Activated CD8-positive, alpha-beta memory T cell treated with anti-CD3 and anti-CD28 coated beads, Interleukin-2, amount 50 U/mL, for 48 hours (primary cell): ENCODE results near the gene NDRG3.
"Not testable (repeated sequence)": the region's sequence is repeated elsewhere in the genome, so short reads cannot be mapped to it uniquely, and the experiment has no call there.

Experiments
- DNase-seq: peaks from one replicate; pipeline ENCODE4 v3.0.0-alpha.2; 2020

The NDRG3 gene

DNA sequence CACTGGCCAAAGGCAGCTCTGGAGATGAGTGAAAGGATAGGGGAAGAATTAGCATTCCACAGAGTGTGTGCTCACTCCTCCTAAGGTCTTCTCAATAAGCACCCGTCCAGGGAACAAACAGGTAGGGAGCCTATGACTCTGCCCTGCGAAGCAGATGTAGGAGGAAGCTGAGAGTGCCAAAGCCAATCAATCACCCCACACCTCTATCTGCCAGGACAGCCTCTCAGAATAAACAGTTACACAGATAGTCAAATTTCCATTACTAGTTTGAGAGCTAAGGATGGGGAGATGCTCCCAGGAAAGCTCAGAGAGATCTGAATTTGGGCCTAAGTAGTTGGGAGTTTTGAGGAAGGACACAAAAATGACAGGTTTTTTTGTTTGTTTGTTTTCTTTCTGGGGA is 59.4 kb downstream of the NDRG3 start:
- no peak for DNase-seq

DNA sequence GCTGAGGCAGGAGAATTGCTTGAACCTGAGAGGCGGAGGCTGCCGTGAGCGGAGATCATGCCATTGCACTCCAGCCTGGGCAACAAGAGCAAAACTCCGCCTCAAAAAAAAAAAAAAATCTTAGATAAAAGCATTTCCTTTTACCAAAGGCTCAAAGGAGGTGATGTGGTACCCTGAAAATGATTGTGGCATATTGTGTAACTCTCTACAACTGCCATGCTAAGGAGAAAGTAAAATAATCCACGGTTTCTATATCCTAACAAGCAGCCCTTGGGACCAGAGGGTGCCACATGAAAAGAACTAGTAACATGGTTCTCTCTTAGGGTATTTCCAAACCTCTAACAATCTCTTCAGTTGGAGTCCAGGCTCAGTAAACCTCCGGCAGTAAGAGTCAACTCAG is 61.1 kb downstream of the NDRG3 start:
- DNase-seq, result no peak

DNA sequence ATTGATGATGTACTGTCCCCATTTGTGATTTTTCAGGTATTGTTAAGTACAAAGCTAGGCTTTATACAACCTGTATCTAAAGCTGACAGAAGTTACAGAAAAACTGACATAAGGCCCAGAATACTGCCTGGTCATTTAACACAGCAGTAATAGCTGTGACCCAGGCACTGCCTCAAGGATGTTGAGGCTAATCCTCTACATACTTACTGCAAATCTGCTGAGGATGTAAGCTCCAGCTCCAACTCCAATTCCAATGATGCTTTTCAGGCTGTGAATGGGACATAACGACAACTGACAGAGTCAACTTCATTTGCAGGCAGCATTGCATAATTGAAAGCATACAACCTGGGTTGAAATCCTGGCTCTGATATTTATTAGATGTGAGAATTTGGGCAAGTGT is 63.6 kb downstream of the NDRG3 start:
- no peak for DNase-seq

DNA sequence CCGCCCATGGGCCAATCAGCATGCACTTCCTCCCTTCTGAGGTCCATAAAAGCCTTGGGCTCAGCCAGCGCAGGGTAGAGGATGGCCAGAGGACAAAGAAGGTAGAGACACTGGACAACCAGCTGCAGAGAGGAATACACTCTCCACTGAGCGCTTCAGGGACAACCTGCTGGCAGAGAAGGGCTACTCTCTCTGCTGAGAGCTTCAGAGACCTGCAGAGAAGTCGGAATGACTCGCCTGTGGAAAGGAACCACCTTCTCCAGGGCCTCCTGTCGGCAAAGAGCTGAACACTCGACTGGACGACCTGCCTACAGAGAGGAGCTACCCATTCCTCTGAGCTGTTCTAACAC is 68.5 kb downstream of the NDRG3 start:
- DNase-seq, result no peak

DNA sequence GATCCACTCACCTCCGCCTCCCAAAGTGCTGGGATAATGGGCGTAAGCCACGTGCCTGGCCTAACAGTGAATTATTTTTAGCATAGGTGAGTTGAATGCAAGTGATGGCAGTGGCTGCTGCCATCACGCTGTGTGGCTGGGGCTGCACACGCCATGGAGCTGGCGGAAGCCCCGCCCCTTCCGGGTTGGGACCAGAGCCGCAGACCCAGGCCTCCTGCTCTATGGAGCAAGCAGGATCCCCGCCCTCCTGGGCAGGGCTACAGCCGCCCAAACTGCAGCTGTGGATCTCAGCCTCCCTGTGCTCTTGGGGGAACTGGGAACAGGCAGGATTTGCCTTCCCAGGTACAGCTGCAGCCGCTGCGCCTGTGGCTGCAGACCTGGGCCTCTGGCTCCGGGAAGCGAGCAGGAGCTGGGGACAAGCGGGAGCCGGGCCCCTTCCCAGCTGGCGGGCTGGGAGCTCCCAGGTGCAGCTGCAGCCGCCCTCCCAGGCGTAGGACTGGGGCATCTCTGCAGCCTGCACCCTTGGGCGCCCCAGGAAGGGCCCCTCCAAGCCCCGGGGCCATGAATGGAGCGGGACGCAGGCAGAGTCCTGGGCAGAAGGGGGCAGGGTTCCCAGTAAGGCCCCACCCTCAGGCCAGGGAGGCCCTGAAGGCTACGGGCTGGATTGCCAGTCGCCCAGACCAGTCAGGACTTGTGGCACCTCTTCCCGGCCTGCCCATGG is 69.0 kb downstream of the NDRG3 start:
- DNase-seq, result no peak

DNA sequence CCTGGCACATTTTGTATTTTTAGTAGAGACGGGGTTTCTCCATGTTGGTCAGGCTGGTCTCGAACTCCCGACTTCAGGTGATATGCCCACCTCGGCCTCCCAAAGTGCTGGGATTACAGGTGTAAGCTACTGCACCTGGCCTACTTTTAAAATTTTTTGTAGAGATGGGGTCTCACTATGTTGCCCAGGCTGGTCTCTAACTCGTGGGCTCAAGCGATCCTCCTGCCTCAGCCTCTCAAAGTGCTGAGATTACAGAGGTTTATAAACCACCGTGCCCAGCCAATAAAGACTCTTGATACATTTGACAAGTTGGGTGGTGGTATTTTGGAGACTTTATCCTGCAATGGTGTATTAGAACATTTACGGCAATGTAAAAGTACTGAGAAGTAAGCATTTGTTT is 70.3 kb downstream of the NDRG3 start:
- not testable (repeated sequence) for DNase-seq

DNA sequence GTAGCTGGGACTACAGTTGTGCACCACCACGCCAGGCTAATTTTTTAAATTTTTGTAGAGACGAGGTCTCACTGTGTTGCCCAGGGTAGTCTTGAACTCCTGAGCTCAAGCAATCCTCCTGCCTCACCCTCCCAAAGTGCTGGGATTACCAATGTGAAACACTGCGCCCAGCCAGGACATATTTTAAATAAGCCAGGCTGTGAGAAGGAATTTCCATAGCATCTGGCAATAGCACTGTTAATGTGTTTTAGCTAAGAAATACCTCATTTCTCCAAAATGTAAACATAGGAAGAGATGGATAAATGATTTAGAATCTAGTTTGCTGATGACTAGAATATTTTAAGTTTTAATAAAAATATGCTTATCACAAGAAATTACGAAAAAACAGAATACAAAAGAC is 72.9 kb downstream of the NDRG3 start:
- no peak for DNase-seq

DNA sequence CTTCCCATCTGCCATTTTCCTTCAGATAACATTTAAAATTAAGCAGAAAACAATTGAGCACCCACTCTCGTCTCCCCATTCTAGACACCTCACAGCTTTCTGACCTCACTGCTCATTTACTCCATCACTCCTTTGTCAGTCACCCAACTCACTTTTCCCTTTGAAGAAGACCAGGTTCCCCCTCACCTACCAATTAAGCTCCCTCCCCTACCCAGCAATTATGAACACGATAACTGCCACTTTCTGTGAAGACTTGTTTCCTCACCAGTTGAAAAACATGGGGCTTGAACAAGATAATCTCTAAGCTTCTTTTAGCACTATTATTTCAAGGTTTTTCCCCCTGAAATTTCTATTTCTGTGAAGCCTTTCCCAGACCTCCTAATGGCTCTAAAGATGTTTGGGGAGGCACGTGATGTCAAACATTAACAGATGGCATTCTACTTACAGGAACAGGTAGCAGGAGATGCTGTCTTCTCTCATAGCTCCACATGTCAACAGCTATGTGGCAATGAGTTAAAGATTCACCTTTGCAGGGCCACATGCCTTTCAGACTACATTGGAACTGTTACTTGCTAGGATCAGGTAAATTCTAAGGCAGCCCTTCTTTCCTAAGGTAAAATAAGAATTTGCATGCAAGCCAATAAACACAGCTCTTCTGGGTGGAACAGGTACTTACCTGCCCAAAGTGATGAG is 75.1 kb downstream of the NDRG3 start:
- DNase-seq, result no peak

DNA sequence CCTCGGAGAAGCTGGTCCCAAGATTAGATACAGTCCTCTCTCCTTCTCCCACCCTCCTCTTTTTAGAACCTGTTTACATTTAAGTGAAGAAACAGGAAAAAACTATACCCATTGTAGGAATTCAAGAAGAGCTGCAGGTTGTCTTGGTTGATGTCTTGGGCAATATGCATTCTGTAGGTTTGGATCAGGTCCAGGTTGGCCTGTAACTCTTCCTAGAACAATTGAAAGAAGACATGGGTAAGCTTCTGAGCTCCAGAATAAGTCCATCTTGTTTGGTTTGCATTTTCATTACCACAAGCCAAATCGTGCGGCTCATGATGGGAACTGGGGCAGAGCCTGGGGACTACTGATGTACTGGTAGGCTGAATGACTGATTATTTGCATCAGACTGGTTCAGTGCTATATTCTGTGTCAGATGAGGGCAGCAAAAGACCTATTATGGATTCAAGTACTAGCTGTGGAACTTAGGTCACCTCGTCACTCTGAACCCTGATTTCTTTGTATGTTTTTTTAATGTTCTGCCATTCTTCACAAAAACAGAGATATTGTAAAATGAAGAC is 79.6 kb downstream of the NDRG3 start:
- DNase-seq, result no peak

DNA sequence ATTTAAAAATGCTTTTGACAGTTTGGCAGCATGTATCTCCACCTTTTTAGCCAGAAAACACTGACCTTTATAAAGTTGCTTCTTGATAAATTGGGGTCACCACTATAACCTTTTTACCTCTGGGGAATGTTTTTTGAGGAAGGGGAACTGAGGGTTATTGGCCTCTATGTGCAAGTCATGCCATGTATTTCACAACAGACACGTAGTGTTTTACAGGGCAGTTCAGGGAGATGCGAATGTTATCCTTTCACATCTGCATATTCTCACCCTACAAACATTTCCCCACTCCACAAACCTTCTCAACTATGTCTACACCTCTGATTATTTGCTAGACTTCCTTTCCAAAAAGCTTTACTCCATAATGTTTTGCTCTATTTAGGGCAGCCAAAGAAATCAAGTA is 82.9 kb downstream of the NDRG3 start:
- DNase-seq, result no peak

DNA sequence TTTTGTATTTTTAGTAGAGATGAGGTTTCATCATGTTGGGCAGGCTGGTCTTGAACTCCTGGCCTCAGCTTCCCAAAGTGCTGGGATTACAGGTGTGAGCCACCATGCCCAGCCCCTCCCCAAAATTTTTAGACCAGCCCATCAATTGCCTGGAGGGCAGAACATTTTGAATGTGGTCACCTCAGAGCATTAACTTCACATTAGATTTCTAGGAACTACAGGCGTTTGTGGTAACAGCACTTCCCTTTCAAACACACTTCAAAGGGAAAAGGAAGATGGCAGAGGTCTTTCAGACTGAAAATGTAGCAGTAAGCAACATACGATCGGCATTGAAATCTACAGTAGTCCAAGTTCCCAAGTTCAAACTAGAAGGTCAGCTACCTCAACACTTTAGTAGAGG is 87.6 kb downstream of the NDRG3 start:
- DNase-seq, result no peak

DNA sequence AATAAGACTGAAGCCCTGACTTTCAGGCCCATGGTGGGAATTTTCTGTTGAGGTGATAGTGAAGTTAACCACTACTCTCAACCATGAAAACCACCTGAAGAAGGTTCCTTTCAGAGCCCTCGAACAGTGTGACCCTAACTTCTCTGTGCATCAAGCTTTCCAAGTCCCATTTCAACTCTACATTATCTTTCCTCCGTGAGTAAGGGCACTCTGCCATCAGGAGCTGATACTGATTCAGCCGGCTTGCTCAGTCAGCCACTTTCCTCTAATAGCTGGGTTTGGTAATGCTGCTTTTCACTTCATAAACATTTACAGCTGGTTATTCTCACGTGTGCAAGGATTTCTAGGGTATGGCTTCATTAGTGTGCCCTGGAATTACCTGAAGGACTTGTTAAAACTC is 89.2 kb downstream of the NDRG3 start:
- DNase-seq, result no peak

DNA sequence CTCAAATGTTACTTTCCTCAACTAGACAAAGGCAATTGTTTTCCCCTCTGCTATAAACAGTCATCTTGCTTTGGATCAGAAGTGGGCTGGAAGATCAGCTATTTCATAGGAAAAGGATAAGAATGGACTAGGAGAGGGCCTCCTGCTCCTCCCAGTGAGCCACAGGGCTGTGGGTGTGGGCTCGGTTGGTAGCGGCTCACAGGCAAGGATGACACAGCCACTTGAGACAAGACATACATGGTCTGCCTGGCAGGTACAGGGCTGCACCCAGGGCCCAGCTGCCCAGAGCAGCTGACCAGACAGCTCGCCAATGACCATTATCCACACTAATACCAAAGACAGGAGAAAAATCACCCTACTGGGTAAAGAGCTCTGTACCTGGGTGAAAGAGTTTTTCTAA is 90.9 kb downstream of the NDRG3 start:
- no peak for DNase-seq

DNA sequence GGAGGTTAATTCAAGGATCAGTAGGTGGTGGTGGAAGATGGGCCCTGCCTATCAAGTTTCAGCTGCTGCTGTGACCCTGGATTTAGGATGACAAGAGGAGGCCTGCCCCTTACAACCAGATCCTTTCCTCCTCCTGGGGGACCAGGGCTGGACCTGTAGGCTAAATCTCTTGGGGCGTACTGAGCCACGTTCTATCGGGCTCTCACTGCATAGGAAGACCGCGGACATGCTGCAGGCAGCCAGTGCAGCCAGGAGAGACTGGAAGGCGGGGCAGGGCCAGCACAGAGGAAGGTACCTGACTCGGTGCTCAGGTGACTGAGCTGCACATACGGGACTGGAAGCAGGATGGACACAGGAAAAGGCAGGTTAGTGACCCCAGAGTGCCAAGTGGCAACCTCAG is 91.4 kb downstream of the NDRG3 start:
- DNase-seq, result no peak

DNA sequence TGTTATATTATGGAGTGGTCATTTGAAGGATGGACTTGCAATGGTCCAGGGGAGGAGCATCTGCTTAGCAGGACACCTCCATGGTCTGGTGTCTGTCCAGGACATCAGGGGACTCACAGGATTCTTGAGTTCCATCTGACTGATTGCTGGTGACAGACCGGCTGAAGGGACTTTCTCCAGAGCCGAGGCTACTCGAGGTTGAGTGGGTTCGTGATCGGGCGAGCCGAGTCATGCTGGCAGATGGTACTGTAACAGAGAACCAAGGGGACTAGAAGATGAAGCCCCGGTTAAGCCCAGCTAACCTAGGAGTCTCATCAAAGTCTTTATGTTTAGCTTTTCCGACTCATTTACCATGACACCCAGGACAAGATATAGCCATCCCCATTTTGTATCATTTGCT is 92.4 kb downstream of the NDRG3 start:
- no peak for DNase-seq

DNA sequence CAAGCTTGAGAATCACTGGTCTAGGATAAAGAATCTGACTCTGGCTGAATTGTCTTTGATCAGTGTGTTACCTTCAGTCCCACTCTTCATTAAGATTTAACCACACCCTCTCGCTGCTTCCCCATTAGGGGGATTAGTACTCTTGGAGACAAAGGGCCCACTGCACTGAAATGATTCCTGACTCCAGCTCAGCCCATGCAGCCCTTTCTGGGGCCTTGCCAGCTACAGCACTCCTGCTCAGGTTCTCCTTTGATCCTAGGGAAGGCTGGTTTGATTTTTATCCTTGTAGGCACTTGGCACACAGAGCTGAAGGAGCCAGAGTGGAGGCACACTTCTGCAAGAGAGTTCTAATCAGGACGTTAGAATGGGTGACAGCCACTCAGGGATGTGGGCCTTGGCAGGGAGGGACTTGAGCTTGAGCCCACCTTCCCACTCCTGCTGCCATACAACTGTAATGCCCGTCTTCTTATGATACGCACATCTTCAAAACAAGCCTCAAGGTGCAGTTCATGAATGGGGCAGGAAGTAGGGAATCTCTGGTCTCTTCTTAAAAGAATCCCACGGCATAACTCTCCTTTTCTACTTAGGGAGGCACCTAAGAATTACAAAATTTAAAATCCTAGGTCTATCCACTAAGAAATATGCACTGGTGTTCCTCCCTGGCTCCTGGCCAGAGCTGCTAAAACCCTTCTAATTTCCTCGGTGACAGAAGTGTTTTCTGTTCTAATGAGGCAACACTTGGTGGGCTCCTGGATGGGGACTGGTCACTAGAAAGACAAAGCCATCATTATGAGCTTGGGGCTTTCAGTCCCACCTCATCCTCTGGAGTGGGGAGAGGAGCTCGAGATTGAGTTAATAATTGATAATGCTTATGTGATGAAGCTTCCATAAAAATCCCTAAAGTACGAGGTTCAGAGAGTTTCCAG is 98.4 kb downstream of the NDRG3 start:
- DNase-seq, result no peak

DNA sequence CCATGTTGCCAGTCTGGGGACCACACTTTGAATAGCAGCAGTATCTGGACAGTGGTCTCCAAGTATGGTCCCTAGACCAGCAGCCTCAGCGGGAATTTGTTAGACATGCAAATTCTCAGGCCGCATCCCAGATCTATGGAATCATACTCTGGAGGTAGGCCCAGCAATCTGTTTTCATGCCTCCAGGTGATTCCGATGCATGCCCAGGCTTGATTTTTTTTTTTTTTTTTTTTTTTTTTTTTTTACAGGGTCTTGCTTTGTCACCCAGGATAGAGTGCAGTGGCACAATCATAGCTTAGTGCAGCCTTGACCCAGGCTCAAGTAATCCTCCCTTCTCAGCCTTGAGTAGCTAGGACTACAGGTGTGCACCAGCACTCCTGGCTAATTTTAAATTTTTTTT is 99.2 kb downstream of the NDRG3 start:
- DNase-seq, result no peak

DNA sequence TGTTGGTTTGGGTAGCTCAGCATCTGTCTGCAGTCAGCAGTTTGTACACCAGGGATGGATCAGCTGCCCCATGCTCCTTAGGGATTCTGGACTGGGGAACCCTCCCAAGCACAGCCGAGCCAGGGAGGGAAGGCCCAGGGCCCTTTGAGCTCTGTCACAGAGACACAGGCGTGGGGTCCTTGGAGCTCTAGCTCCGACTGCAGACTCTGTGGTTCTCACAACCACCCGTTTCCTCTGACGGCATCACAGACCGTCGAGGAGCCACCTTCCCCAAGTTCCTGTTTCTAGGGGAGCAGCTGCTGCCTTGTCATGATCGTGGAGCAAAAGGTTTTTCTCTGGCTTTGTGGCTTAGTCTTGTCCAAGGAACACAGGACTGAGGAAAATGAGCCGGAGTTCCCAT is 99.9 kb downstream of the NDRG3 start, which contains the start of gene SLA2:
Gene SLA2, minus strand, starts transcription at position 199 of the 400 bp plus-strand sequence. CDS start 4,861 bp downstream, outside the sequence.
- peak; percentile 80 for DNase-seq

DNA sequence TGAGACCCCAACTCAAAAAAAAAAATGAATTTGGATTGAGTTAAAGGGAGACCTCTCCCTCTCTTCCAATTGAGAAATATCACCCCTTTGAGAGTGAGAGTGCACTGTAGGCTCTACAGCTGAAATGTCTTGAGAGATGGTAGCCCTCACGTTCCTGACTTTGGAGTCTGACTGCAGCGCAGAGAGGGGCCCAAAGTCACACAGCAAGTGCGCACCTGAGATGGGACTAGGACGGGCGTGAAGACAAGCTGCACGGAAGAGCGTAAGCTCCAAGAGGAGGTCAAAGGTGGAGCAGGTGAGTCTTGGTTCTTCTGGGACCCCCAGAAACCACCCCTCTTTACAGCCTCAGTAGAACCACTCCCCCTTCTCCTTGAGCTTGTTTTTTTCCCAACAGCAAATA is 100.5 kb downstream of the NDRG3 start:
- DNase-seq, result no peak

DNA sequence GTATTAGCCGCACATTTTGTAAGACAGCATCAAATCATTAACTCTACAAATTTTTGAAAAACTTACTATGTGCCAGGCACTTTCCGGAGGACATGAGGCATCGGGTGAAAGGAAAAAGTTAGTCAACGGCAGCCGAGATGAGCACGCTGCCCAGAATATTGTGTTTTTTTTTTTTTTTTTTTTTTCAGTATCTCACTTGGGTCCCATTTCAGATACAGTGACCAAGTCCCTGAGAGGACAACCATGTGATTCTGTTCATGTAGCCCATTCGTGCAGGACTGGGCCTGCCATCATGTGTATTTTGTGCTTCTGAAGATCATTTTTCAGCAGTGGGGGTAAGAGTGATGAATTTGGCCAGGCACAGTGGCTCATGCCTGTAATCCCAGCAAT is 101.2 kb downstream of the NDRG3 start:
- no peak for DNase-seq

DNA sequence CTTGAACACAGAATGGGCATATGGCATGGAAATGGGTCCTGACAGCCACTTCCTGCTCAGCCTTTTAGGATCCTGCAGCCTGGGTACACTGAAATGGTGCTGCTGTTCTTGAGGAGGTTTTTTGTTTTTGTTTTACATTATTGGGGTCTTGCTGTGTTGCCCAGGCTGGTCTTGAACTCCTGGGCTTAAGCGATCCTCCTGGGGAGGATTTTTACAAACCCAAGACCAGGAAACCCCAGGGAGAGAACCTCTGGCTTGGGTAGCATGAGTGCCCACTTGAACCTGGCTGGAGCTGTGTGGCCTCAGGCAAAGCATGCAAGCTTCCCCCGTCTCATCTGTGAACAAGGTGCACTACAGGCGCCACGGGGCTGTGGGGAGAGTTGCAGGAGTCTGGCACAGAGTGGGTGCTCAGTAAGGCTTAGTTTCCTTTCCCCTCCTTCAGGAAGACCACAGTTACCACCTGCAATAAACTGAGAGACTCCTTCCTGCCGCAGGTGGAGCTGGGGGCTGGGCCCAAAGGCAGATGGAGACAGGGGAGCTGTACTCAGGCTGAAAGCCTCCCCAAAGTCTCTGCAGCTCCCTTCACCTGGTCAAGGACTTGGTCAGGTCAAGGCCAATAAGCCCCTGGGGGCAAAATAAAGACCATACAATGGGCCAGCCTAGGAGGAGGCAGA is 101.7 kb downstream of the NDRG3 start:
- peak; percentile 80 for DNase-seq

DNA sequence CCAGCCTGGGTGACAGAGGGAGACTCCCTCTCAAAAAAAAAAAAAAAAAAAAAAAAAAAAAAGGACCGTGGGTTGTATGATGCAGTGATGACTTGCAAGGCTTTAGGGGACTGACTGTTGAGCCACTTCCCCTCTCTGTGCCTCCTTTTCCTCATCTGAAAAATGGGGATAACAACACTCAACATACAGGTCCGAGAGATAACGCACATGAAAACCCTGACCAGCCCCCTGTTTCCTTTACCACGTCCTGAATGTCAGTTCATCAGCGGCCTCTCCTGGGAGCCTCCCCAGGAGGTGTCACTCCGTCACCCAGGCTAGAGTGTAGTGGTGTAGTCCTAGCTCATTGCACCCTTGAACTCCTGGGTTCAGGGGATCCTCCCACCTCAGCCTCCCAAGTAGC is 103.8 kb downstream of the NDRG3 start:
- DNase-seq, result no peak

DNA sequence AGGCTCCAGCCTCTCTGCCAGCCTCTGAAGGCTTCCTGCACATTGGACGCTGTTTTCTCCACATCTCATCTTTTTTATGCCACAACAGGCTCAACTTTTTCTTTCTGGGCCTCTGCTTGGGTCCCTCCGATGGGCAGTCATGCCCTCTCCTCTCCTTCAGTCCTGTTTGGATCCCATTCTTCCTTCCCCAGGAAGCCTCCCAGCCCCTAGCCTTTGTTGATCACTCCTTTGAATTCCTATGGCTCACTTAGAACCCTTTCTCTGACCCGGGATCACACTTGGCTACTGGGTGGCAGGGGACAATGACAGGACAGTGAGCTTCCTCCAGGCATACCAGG is 104.4 kb downstream of the NDRG3 start:
- DNase-seq, result no peak
